Fibroblast of the aortic adventitia (primary cell): ENCODE data around the gene VPS8. TPM values are rescaled to one million over a fixed set of nuclear protein-coding genes. Genes with fewer than 3 reads are reported as not detected.

Experiments
- DNase-seq: peaks from one replicate; pipeline ENCODE4 v3.0.0-alpha.2; 2010; ENCODE audit warnings: low read depth
- H3K4me3 ChIP-seq: 2 replicates; pipeline ENCODE4 v1.5.1; 2011; ENCODE audit warnings: low read depth, mild to moderate bottlenecking, control low read depth, low read length, moderate library complexity
- total RNA-seq: library from RNA; depleted of rRNA; stranded (reverse); fragments of >200 nt; gene quantifications from 2 replicates; pipeline ENCODE4 v1.2.3, GENCODE V29; 2012; ENCODE audit warnings: low replicate concordance
- TF ChIP-seq, protein P1 (sequence below): IDR thresholded peaks from 2 replicates; pipeline ENCODE4 v1.5.1; 2011; ENCODE audit warnings: mild to moderate bottlenecking, low read length, control low read depth, inconsistent platforms; ENCODE audit not compliant: insufficient read depth

Gene VPS8, protein sequence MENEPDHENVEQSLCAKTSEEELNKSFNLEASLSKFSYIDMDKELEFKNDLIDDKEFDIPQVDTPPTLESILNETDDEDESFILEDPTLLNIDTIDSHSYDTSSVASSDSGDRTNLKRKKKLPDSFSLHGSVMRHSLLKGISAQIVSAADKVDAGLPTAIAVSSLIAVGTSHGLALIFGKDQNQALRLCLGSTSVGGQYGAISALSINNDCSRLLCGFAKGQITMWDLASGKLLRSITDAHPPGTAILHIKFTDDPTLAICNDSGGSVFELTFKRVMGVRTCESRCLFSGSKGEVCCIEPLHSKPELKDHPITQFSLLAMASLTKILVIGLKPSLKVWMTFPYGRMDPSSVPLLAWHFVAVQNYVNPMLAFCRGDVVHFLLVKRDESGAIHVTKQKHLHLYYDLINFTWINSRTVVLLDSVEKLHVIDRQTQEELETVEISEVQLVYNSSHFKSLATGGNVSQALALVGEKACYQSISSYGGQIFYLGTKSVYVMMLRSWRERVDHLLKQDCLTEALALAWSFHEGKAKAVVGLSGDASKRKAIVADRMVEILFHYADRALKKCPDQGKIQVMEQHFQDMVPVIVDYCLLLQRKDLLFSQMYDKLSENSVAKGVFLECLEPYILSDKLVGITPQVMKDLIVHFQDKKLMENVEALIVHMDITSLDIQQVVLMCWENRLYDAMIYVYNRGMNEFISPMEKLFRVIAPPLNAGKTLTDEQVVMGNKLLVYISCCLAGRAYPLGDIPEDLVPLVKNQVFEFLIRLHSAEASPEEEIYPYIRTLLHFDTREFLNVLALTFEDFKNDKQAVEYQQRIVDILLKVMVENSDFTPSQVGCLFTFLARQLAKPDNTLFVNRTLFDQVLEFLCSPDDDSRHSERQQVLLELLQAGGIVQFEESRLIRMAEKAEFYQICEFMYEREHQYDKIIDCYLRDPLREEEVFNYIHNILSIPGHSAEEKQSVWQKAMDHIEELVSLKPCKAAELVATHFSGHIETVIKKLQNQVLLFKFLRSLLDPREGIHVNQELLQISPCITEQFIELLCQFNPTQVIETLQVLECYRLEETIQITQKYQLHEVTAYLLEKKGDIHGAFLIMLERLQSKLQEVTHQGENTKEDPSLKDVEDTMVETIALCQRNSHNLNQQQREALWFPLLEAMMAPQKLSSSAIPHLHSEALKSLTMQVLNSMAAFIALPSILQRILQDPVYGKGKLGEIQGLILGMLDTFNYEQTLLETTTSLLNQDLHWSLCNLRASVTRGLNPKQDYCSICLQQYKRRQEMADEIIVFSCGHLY (N-terminal part only)
- total RNA-seq: 56.6 and 83.7 TPM in 2 replicates

GRCh38 chr3:184811999-184812661, at the start of gene VPS8:
TSS of gene VPS8 (plus strand) at chr3:184812166. CDS start at chr3:184824633, 12,467 bp downstream.
- peak; percentile 95 for DNase-seq
- TF ChIP-seq, protein P1, sequence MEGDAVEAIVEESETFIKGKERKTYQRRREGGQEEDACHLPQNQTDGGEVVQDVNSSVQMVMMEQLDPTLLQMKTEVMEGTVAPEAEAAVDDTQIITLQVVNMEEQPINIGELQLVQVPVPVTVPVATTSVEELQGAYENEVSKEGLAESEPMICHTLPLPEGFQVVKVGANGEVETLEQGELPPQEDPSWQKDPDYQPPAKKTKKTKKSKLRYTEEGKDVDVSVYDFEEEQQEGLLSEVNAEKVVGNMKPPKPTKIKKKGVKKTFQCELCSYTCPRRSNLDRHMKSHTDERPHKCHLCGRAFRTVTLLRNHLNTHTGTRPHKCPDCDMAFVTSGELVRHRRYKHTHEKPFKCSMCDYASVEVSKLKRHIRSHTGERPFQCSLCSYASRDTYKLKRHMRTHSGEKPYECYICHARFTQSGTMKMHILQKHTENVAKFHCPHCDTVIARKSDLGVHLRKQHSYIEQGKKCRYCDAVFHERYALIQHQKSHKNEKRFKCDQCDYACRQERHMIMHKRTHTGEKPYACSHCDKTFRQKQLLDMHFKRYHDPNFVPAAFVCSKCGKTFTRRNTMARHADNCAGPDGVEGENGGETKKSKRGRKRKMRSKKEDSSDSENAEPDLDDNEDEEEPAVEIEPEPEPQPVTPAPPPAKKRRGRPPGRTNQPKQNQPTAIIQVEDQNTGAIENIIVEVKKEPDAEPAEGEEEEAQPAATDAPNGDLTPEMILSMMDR: peak; percentile 65
- H3K4me3 ChIP-seq: peak within 1 kb of the TSS; percentile 70

GRCh38 chr3:184764191-184764590, 47.8 kb upstream of the VPS8 start:
- no peak overlapping the region for H3K4me3 ChIP-seq
- no peak for DNase-seq
- TF ChIP-seq, protein P1: no peak

- TF ChIP-seq, protein P1: no peak
- no peak overlapping the region for H3K4me3 ChIP-seq
- no peak for DNase-seq
Observed at GRCh38 chr3:184765047-184765729, 46.8 kb upstream of the VPS8 start.

DNA sequence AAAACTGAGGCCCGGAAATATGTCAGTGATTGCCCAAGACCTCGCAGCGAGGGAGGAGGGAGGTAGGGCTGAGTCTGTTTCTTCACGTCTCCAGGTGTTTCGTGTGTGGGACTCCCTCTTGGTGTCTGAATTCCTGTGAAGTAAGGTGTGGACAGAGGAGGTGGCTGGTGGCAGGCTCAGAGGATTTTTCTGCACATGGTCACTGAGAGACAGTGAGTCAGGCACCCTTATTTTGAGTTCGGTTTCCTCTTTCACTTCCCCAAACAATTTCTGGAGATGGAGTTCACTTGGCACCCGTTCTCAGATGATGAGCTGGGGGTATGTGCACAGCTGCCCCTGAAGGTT, 46.3 kb upstream of the VPS8 start:
- no peak overlapping the region for H3K4me3 ChIP-seq
- peak; percentile 24 for DNase-seq

GRCh38 chr3:184766555-184767261, 45.3 kb upstream of the VPS8 start:
- peak; percentile 54 for DNase-seq
- TF ChIP-seq, protein P1: no peak
- no peak overlapping the region for H3K4me3 ChIP-seq

More for the DNA sequence above, 46.3 kb upstream of the VPS8 start:
- TF ChIP-seq, protein P1: no peak
